Measurements from ENCODE around the gene TNFRSF1B. TPM values are rescaled to one million over a fixed set of nuclear protein-coding genes. Genes with fewer than 3 reads are reported as not detected.

The TNFRSF1B gene
- total RNA-seq, 1 donor from 2014 or later = 98.6 TPM

DNA sequence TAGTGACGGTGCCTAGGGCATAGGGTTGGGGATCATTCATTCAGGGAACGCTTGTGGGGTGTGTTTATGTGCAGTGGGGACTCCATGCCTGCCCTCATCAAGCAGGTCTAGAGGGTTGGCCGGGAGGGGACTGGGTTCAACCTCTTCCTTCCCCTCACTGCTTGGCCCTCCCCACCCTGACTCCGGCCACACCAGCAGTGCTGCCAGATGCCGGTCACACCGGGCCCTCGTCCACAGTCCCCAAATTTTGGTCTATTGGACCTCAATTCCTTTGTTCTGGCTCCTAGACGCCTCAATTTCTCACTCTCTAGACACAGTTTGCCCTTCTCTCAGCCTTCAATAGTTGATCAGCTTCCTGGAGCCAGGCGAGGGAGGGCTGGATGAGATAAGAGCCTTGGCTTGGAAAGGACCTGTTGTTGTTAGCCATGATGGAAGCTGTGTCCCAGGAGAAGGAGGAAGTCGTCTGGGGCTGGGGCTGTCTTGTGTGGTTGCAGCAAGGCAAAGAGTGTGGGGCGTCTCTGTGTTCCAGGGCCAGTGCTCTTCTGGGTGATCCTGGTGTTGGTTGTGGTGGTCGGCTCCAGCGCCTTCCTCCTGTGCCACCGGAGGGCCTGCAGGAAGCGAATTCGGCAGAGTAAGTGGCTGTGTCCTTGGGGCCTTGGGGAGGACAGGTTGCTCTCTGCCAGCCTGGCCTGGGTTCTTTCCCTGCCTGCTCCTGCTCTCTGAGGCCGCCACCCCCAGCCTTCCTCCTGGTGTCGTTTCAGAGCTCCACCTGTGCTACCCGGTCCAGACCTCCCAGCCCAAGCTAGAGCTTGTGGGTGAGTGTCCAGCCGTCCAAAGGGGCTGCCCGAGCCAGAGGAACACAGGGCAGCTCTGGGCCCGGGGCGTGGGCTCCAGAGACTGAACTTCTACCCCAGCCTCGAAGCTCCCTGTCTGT, 41.1 kb upstream of the TNFRSF1B start:
- no peaks in the 10 kb centered on the region for H3K36me3 Mint-ChIP-seq (ENCODE audit: low read depth)
- no peak for ATAC-seq (ENCODE audit: low read depth)
- H3K4me3 Mint-ChIP-seq = no peak overlapping the region
- H3K9me3 Mint-ChIP-seq = no peaks in the 10 kb centered on the region
- H3K4me1 Mint-ChIP-seq = peaks cover 34% of the 10 kb centered on the region
- CTCF ChIA-PET = interaction anchor here (1.0 to 6.2 kb wide), 35 partner anchors 9 to 534 kb away, joined by 3 to 261 read pairs (median 7); no protein-coding TSS in a partner anchor
- POLR2A ChIA-PET = interaction anchor here (0.5 to 6.0 kb wide), 19 partner anchors 8 to 251 kb away, joined by 3 to 103 read pairs (median 4); partner anchors contain the start of genes MIIP and TNFRSF1B
- intact Hi-C loops (cut with micrococcal nuclease) = loop anchor here (1.0 kb wide), 5 partner anchors 28 to 119 kb away; no protein-coding TSS in a partner anchor
- TF ChIP-seq, protein P1, sequence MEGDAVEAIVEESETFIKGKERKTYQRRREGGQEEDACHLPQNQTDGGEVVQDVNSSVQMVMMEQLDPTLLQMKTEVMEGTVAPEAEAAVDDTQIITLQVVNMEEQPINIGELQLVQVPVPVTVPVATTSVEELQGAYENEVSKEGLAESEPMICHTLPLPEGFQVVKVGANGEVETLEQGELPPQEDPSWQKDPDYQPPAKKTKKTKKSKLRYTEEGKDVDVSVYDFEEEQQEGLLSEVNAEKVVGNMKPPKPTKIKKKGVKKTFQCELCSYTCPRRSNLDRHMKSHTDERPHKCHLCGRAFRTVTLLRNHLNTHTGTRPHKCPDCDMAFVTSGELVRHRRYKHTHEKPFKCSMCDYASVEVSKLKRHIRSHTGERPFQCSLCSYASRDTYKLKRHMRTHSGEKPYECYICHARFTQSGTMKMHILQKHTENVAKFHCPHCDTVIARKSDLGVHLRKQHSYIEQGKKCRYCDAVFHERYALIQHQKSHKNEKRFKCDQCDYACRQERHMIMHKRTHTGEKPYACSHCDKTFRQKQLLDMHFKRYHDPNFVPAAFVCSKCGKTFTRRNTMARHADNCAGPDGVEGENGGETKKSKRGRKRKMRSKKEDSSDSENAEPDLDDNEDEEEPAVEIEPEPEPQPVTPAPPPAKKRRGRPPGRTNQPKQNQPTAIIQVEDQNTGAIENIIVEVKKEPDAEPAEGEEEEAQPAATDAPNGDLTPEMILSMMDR (IDR thresholded peaks at IDR 0.05) = no peak
- H3K27ac Mint-ChIP-seq = peak overlapping the region; percentile 55
- H3K27me3 Mint-ChIP-seq = no peaks in the 10 kb centered on the region
- DNase-seq = no peak

DNA sequence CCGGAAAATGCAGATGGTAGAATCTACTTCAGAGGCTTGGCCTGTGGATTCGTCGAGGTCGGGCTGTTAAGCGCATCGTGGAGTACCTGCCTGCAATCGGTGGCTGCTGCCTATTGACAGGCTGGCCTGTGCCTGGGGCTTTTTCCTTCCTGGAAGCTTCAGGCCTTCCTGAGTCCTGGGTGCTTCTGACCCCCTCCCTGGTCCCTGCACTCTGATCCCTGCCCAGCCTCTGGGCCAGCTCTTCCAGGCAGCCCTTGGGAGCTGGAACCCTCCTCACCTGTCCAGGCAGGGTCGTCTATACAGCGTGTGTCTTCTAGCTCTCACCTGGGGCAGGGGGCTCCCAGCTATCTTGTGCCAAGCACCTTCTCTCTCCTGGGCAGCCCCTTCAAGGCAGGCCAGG, 40.0 kb upstream of the TNFRSF1B start:
- Mint-ChIP-seq H3K4me3 (no peak overlapping the region), H3K36me3 (ENCODE audit: low read depth) (no peaks in the 10 kb centered on the region), H3K9me3 (no peaks in the 10 kb centered on the region), H3K27ac (peak overlapping the region; percentile 12), H3K4me1 (peaks cover 35% of the 10 kb centered on the region), H3K27me3 (no peaks in the 10 kb centered on the region)
- intact Hi-C loops (cut with micrococcal nuclease) = no loop called here
- POLR2A ChIA-PET = interaction anchor here (0.9 to 6.0 kb wide), 8 partner anchors 16 to 81 kb away, joined by 3 to 103 read pairs (median 4); partner anchors contain the start of gene TNFRSF1B
- TF ChIP-seq, protein P1 (IDR thresholded peaks at IDR 0.05) = no peak
- no peak for DNase-seq
- CTCF ChIA-PET = interaction anchor here (1.3 to 6.2 kb wide), 7 partner anchors 10 to 81 kb away, joined by 3 to 261 read pairs (median 49); no protein-coding TSS in a partner anchor
- ATAC-seq (ENCODE audit: low read depth) = no peak

DNA sequence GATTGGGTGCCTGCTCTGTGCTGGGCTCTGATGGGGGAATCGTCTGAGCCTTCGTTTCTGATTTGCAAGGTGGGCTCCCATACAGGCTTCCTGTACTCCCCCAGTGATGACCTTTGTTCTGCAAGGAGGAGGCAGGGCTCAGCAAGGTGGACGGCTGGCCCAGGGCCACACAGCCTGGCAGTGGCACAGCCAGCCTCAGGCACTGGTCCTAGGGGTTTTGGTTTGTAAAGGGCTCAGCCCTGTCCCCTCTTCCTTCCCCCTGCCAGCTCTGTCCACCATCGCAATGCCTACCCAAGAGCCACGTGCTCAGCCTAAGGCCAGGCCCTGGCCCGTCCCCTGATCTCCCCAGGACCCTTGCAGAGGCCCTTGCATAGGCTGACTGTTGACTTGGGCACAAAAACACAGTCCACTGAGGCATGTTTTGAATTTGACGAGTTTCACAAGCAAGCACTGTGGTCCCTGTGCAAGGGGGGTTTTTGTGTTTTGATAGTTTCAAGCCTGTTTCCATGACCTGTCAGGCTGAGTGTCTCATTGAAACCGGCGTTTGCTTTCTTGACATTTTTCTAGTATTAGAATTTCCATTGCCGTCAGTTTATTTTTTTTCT, 39.5 kb upstream of the TNFRSF1B start:
- no peak overlapping the region for H3K27ac Mint-ChIP-seq
- no peaks in the 10 kb centered on the region for H3K27me3 Mint-ChIP-seq
- H3K4me1 Mint-ChIP-seq = peaks cover 40% of the 10 kb centered on the region
- H3K36me3 Mint-ChIP-seq (ENCODE audit: low read depth) = no peaks in the 10 kb centered on the region
- ATAC-seq (ENCODE audit: low read depth) (peak; percentile 26), DNase-seq (no peak)
- ChIA-PET POLR2A (interaction anchor here (0.9 to 6.0 kb wide), 6 partner anchors 23 to 80 kb away, joined by 3 to 103 read pairs (median 4); partner anchors contain the start of gene TNFRSF1B), CTCF (interaction anchor here (1.3 to 6.2 kb wide), 5 partner anchors 10 to 80 kb away, joined by 3 to 261 read pairs (median 49); no protein-coding TSS in a partner anchor)
- intact Hi-C loops (cut with micrococcal nuclease) = no loop called here
- H3K4me3 Mint-ChIP-seq = no peak overlapping the region
- TF ChIP-seq, protein P1 (IDR thresholded peaks at IDR 0.05) = no peak
- H3K9me3 Mint-ChIP-seq = no peaks in the 10 kb centered on the region

DNA sequence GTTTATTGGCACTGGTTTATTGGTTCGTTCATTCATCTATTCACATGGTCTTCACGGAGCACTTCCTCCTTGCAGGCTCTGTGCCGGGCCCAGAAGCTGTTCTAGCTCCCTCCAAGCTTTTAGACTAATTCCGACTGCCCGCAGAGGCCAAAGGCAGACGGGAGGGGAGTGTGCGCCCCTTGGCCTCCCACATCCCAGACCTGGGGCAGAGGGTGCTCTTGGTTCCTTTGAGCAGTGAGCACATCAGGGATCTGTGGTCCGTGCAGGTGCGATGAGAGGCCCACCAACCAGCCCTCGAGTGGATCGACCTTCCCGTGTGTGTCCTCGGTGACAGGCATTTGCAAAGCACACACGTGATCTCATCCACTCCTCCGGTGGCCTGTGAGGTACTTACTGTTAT, 38.7 kb upstream of the TNFRSF1B start:
- H3K36me3 Mint-ChIP-seq (ENCODE audit: low read depth) = no peaks in the 10 kb centered on the region
- H3K4me3 Mint-ChIP-seq = no peak overlapping the region
- TF ChIP-seq, protein P1 (IDR thresholded peaks at IDR 0.05) = no peak
- CTCF ChIA-PET = no interaction called here
- no peaks in the 10 kb centered on the region for H3K9me3 Mint-ChIP-seq
- POLR2A ChIA-PET = interaction anchor here (1.0 to 6.0 kb wide), 3 partner anchors 34 to 79 kb away, joined by 3 to 103 read pairs (median 34); partner anchors contain the start of gene TNFRSF1B
- peak overlapping the region; percentile 41 for H3K27ac Mint-ChIP-seq
- DNase-seq = no peak
- ATAC-seq (ENCODE audit: low read depth) = no peak
- H3K27me3 Mint-ChIP-seq = no peaks in the 10 kb centered on the region
- intact Hi-C loops (cut with micrococcal nuclease) = no loop called here
- peaks cover 48% of the 10 kb centered on the region for H3K4me1 Mint-ChIP-seq
